H9 (cell line): ENCODE data around the gene COLEC12. TPM values are rescaled to one million over a fixed set of nuclear protein-coding genes. Genes with fewer than 3 reads are reported as not detected.

Source experiments
- DNase-seq: peaks from one replicate; pipeline ENCODE4 v3.0.0-alpha.2; 2017
- H2AFZ ChIP-seq: one replicate; pipeline ENCODE4 v1.6.1; 2013; ENCODE audit warnings: mild to moderate bottlenecking, low read length, control low read depth, moderate library complexity
- H2AK5ac ChIP-seq: 2 replicates; pipeline ENCODE4 v1.6.1; 2013; ENCODE audit warnings: low read length, control low read depth, mixed read lengths; ENCODE audit not compliant: insufficient read length
- H2BK120ac ChIP-seq: one replicate; pipeline ENCODE4 v1.6.1; 2013; ENCODE audit warnings: low read depth, mild to moderate bottlenecking, low read length, control low read depth, inconsistent platforms; ENCODE audit not compliant: poor library complexity, severe bottlenecking
- H2BK12ac ChIP-seq: 2 replicates; pipeline ENCODE4 v1.6.1; 2013; ENCODE audit warnings: low read length, control low read depth, mixed read lengths, low read depth; ENCODE audit not compliant: insufficient read length
- H2BK15ac ChIP-seq: 2 replicates; pipeline ENCODE4 v1.6.1; 2013; ENCODE audit warnings: low read depth, low read length, control low read depth
- H2BK20ac ChIP-seq: one replicate; pipeline ENCODE4 v1.6.1; 2013; ENCODE audit warnings: low read depth, mild to moderate bottlenecking, low read length, control low read depth, inconsistent platforms; ENCODE audit not compliant: poor library complexity, severe bottlenecking
- H2BK5ac ChIP-seq: 2 replicates; pipeline ENCODE4 v1.6.1; 2013; ENCODE audit warnings: low read length, control low read depth, mixed read lengths; ENCODE audit not compliant: insufficient read length
- H3K14ac ChIP-seq: 2 replicates; pipeline ENCODE4 v1.6.1; 2013; ENCODE audit warnings: low read length, control low read depth; ENCODE audit not compliant: insufficient read depth
- H3K18ac ChIP-seq: 2 replicates; pipeline ENCODE4 v1.6.1; 2013; ENCODE audit warnings: low read depth, mild to moderate bottlenecking, mixed read lengths, low read length, control low read depth; ENCODE audit not compliant: insufficient read length
- H3K23ac ChIP-seq: 2 replicates; pipeline ENCODE4 v1.6.1; 2013; ENCODE audit warnings: low read length, control low read depth, mixed read lengths, low read depth; ENCODE audit not compliant: insufficient read length
- H3K23me2 ChIP-seq: 2 replicates; pipeline ENCODE4 v1.6.1; 2013; ENCODE audit warnings: low read depth, mild to moderate bottlenecking, mixed read lengths, low read length, control low read depth; ENCODE audit not compliant: insufficient read length, poor library complexity, severe bottlenecking
- H3K27ac ChIP-seq: 2 replicates; pipeline ENCODE4 v1.5.1; 2013; ENCODE audit warnings: low read length, control low read depth, mixed read lengths, low read depth; ENCODE audit not compliant: insufficient read length
- H3K27me3 ChIP-seq: 2 replicates; pipeline ENCODE4 v1.6.1; 2013; ENCODE audit warnings: low read length, control low read depth, inconsistent platforms; ENCODE audit not compliant: insufficient read depth
- H3K4ac ChIP-seq: 2 replicates; pipeline ENCODE4 v1.6.1; 2013; ENCODE audit warnings: low read depth, mild to moderate bottlenecking, control low read depth, inconsistent platforms, low read length, moderate library complexity
- H3K4me1 ChIP-seq: 2 replicates; pipeline ENCODE4 v1.6.1; 2013; ENCODE audit warnings: low read length, control low read depth, inconsistent platforms; ENCODE audit not compliant: insufficient read depth
- H3K4me2 ChIP-seq: 2 replicates; pipeline ENCODE4 v1.6.1; 2013; ENCODE audit warnings: low read length, control low read depth, mixed read lengths; ENCODE audit not compliant: insufficient read length, insufficient read depth
- H3K56ac ChIP-seq: 2 replicates; pipeline ENCODE4 v1.6.1; 2013; ENCODE audit warnings: low read depth, mild to moderate bottlenecking, mixed read lengths, low read length, control low read depth; ENCODE audit not compliant: insufficient read length
- H3K79me1 ChIP-seq: 2 replicates; pipeline ENCODE4 v1.6.1; 2013; ENCODE audit warnings: low read depth, mild to moderate bottlenecking, moderate library complexity, low read length, control low read depth, inconsistent platforms; ENCODE audit not compliant: insufficient read depth, poor library complexity, severe bottlenecking
- H3K79me2 ChIP-seq: 2 replicates; pipeline ENCODE4 v1.6.1; 2013; ENCODE audit warnings: low read length, control low read depth, inconsistent platforms; ENCODE audit not compliant: insufficient read depth
- H3K9ac ChIP-seq: 2 replicates; pipeline ENCODE4 v1.6.1; 2013; ENCODE audit warnings: low read length, control low read depth, mixed read lengths; ENCODE audit not compliant: insufficient read length; ENCODE audit errors: extremely low read depth
- H3K9me3 ChIP-seq: one replicate; pipeline ENCODE4 v1.6.1; 2013; ENCODE audit warnings: low read depth, low read length, inconsistent platforms; ENCODE audit not compliant: control insufficient read depth
- H3T11ph ChIP-seq: one replicate; pipeline ENCODE4 v1.6.1; 2013; ENCODE audit warnings: mild to moderate bottlenecking, low read length, control low read depth, inconsistent platforms
- H4K20me1 ChIP-seq: one replicate; pipeline ENCODE4 v1.6.1; 2013; ENCODE audit not compliant: control insufficient read depth, insufficient read length, insufficient read depth
- H4K5ac ChIP-seq: 2 replicates; pipeline ENCODE4 v1.6.1; 2013; ENCODE audit warnings: low read depth, mild to moderate bottlenecking, mixed read lengths, low read length, control low read depth; ENCODE audit not compliant: insufficient read length
- H4K8ac ChIP-seq: replicated peaks from 2 replicates; pipeline ENCODE4 v1.6.1; 2013; ENCODE audit warnings: low read length, control low read depth, mixed read lengths, low read depth; ENCODE audit not compliant: insufficient read length
- H4K91ac ChIP-seq: 2 replicates; pipeline ENCODE4 v1.6.1; 2013; ENCODE audit warnings: low read depth, mild to moderate bottlenecking, moderate library complexity, mixed read lengths, low read length, control low read depth; ENCODE audit not compliant: insufficient read length
- H3K27ac Mint-ChIP-seq, 3 experiments: 2 replicates in 2 of 3; 3 replicates in 1 of 3; pipeline ENCODE4 v1.8.0; 2020 to 2021; ENCODE audit warnings: mixed read lengths in 3 of 3, mild to moderate bottlenecking in 1 of 3, moderate library complexity in 1 of 3
- H3K27me3 Mint-ChIP-seq: 2 replicates; pipeline ENCODE4 v1.8.0; 2021; ENCODE audit warnings: low read depth, mild to moderate bottlenecking, moderate library complexity, mixed read lengths
- H3K36me3 Mint-ChIP-seq, 3 experiments: 2 replicates in 2 of 3; 3 replicates in 1 of 3; pipeline ENCODE4 v1.8.0; 2020 to 2021; ENCODE audit warnings: low read depth in 3 of 3, mixed read lengths in 3 of 3; ENCODE audit not compliant: insufficient read depth in 1 of 3
- H3K4me1 Mint-ChIP-seq, 2 experiments: 2 replicates each; pipeline ENCODE4 v1.8.0; 2020; ENCODE audit warnings: mixed read lengths in 2 of 2
- H3K4me3 Mint-ChIP-seq, 2 experiments: 2 replicates in 1 of 2; 3 replicates in 1 of 2; pipeline ENCODE4 v1.8.0; 2020 to 2021; ENCODE audit warnings: mild to moderate bottlenecking in 2 of 2, mixed read lengths in 2 of 2, moderate library complexity in 1 of 2
- H3K9me3 Mint-ChIP-seq, 2 experiments: 2 replicates in 1 of 2; 3 replicates in 1 of 2; pipeline ENCODE4 v1.8.0; 2020; ENCODE audit warnings: mild to moderate bottlenecking in 2 of 2, mixed read lengths in 2 of 2, moderate library complexity in 1 of 2
- CTCF ChIP-seq: fragments of 200-600 bp; sonication (generic); conservative IDR thresholded peaks from 3 replicates; pipeline ENCODE4 v1.8.0; 2021; ENCODE audit warnings: antibody characterized with exemption, mild to moderate bottlenecking
- WGBS: extraction: QIAGEN DNeasy Blood & Tissue Kit; methylation state at CpG from one replicate; pipeline ENCODE4 v1.1.7; 2013; ENCODE audit warnings: missing lambda C conversion rate, low lambda C conversion rate, mixed read lengths; ENCODE audit not compliant: insufficient read length; ENCODE audit errors: extremely low coverage; 5-methylcytosine and 5-hydroxymethylcytosine counted together
- total RNA-seq: library from RNA; stranded (reverse); gene quantifications from 2 replicates; pipeline ENCODE4 v1.2.1, GENCODE V29; 2021

The COLEC12 gene
- total RNA-seq, 1 experiment from 2014 or later: 0.70 TPM

DNA sequence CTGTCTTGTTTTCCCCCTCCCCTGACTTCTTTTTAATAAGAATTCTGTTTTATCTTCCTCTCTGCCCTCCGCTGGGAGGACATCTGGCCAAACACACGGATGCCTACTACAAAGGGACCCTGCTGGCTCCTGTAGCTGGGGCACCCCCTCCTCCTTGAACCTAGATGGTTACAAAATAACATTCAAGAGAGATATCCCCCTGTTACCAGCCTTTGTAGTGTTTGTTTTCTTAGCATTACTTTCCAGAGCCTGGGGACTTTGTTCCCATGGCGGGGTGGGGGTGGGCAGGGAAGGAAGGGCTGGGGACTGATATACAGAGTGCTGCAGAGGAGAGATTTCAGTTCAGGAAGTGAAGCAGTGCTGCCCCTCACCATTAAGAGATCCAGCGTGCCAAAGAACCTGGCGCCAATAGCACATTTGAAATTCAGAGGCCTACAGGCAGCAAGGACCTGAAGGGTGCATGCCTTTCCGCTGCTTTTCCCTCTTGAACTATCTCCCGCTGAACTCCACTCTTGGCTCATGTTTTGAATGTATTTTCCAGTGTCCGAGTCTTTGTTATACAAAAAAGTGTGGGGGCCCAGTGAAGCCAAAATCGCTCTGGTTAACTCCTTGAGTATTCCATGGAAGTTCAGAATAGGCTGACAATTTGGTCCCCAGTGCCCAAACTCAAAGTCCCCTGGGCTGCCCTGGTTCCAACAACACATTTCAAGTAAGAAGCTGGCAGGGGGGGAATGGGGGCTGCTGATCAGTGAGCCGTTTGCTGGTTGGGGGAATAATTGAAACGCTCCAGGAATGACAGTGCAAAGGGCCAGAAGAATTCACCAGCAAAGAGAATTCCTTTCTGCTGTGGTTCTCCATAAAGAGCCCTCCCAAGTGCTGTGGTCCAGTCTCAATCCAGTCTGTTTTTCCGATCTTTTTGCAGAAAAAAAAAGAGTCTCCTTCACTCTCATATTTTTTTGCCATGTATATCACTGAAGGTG is 137.9 kb downstream of the COLEC12 start:
- Histone ChIP-seq H2BK5ac (no peak overlapping the region), H3K56ac (no peak overlapping the region), H3K9ac (no peak overlapping the region), H2BK15ac (no peak overlapping the region), H3K23ac (no peak overlapping the region), H2AK5ac (no peak overlapping the region), H4K91ac (no peak overlapping the region), H3K27me3 (no peaks in the 10 kb centered on the region), H3K79me1 (no peaks in the 10 kb centered on the region), H2AFZ (no peak overlapping the region), H3K27ac (no peak overlapping the region), H3K79me2 (no peaks in the 10 kb centered on the region), H2BK12ac (no peak overlapping the region), H4K5ac (no peak overlapping the region), H3T11ph (no peak overlapping the region), H3K4me2 (no peak overlapping the region), H2BK120ac (no peak overlapping the region), H3K4ac (no peak overlapping the region), H3K18ac (no peak overlapping the region), H2BK20ac (no peak overlapping the region), H4K20me1 (no peaks in the 10 kb centered on the region), H3K14ac (no peak overlapping the region), H3K9me3 (no peaks in the 10 kb centered on the region), H3K23me2 (no peaks in the 10 kb centered on the region), H4K8ac (no peak overlapping the region), H3K4me1 (peaks cover 9% of the 10 kb centered on the region)
- no CpG with 5 or more reads among the region's 12 CpGs for WGBS
- Mint-ChIP-seq H3K36me3 (no peaks in the 10 kb centered on the region), H3K9me3 (no peaks in the 10 kb centered on the region), H3K27ac (no peak overlapping the region), H3K4me3 (no peak overlapping the region), H3K27me3 (peaks cover 6% of the 10 kb centered on the region; the same call in 1 of the 2 replicates), H3K4me1 (peaks cover 30 to 33% of the 10 kb centered on the region in 2 experiments)
- no peak for DNase-seq
- no peak for TF ChIP-seq CTCF
